ENCODE data around the gene FXYD7. TPM values are rescaled to one million over a fixed set of nuclear protein-coding genes. Genes with fewer than 3 reads are reported as not detected.

The FXYD7 gene
- total and polyA plus RNA-seq, 2 of the 13 experiments (the other 11 are each of a cell fraction or from before 2014, with no cell fraction given): 0.55 TPM; not detected in 1

- no peak for TF ChIP-seq SRSF4 (IDR thresholded peaks at IDR 0.05; ENCODE audit: low read depth, low read length, poor library complexity, severe bottlenecking)
- TF ChIP-seq ARID2 (CRISPR knock-in tag; IDR thresholded peaks at IDR 0.05; ENCODE audit: borderline replicate concordance): no peak
- no peak for TF ChIP-seq HHEX (CRISPR knock-in tag; IDR thresholded peaks at IDR 0.05)
- no peak for TF ChIP-seq ZNF777 (CRISPR knock-in tag; IDR thresholded peaks at IDR 0.05)
- no peak for TF ChIP-seq ZNF3 (CRISPR knock-in tag; IDR thresholded peaks at IDR 0.05)
- TF ChIP-seq MAZ (IDR thresholded peaks at IDR 0.05; ENCODE audit: borderline replicate concordance, low read depth, low read length): no peak
- no peak for TF ChIP-seq MAZ (CRISPR knock-in tag; IDR thresholded peaks at IDR 0.05; ENCODE audit: low read depth)
- no peak for TF ChIP-seq SMARCE1 (IDR thresholded peaks at IDR 0.05; ENCODE audit: borderline replicate concordance)
- TF ChIP-seq MTF1 (CRISPR knock-in tag; IDR thresholded peaks at IDR 0.05): no peak
- no peak for TF ChIP-seq ATM (IDR thresholded peaks at IDR 0.05; ENCODE audit: borderline replicate concordance)
- no peak for TF ChIP-seq AGO1 (IDR thresholded peaks at IDR 0.05; ENCODE audit: low read depth, low read length, poor library complexity, severe bottlenecking)
- no peak for TF ChIP-seq STAT5B (CRISPR knock-in tag; IDR thresholded peaks at IDR 0.05)
- TF ChIP-seq EED (CRISPR knock-in tag; IDR thresholded peaks at IDR 0.05): no peak
- no peak for TF ChIP-seq LCORL (IDR thresholded peaks at IDR 0.05)
- TF ChIP-seq LCORL (CRISPR knock-in tag; IDR thresholded peaks at IDR 0.05): peak; percentile 51
- no peak for TF ChIP-seq CREB1 (IDR thresholded peaks at IDR 0.05)
- peak; percentile 29 for TF ChIP-seq CREB1 (CRISPR knock-in tag; IDR thresholded peaks at IDR 0.05)
- no peak; the same call in 1 of the 2 replicates for TF ChIP-seq MXD4 (CRISPR knock-in tag; IDR thresholded peaks at IDR 0.05)
- TF ChIP-seq ZNF704 (CRISPR knock-in tag; IDR thresholded peaks at IDR 0.05; ENCODE audit: borderline replicate concordance): no peak
- TF ChIP-seq HNRNPH1 (optimal IDR thresholded peaks at IDR 0.05; ENCODE audit: low read depth, low read length): no peak
- no peak for TF ChIP-seq NCOA5 (CRISPR knock-in tag; IDR thresholded peaks at IDR 0.05)
- no peak for TF ChIP-seq ISX (CRISPR knock-in tag; conservative IDR thresholded peaks at IDR 0.05)
- TF ChIP-seq DBP (CRISPR knock-in tag; IDR thresholded peaks at IDR 0.05; ENCODE audit: not compliant biosample characterization): no peak
- TF ChIP-seq GTF2F1 (IDR thresholded peaks at IDR 0.05; ENCODE audit: low read length): no peak
- TF ChIP-seq MTA3 (CRISPR knock-in tag; IDR thresholded peaks at IDR 0.05): no peak
- TF ChIP-seq PBX2 (CRISPR knock-in tag; IDR thresholded peaks at IDR 0.05): no peak
- no peak for TF ChIP-seq ZNF547 (CRISPR knock-in tag; IDR thresholded peaks at IDR 0.05)
Measured at GRCh38 chr19:35136977-35137702, 5.9 kb upstream of the FXYD7 start (continued).

Measured in HepG2 (cell line).